NCI-H2081 treated with DMSO at 0.1 percent for 48 hours (cell line): Measurements from ENCODE around the gene NEGR1.

Experiments used
- DNase-seq: peaks from one replicate; lab custom pipeline; 2025; lab: John Stamatoyannopoulos, UW

NEGR1 gene

DNA sequence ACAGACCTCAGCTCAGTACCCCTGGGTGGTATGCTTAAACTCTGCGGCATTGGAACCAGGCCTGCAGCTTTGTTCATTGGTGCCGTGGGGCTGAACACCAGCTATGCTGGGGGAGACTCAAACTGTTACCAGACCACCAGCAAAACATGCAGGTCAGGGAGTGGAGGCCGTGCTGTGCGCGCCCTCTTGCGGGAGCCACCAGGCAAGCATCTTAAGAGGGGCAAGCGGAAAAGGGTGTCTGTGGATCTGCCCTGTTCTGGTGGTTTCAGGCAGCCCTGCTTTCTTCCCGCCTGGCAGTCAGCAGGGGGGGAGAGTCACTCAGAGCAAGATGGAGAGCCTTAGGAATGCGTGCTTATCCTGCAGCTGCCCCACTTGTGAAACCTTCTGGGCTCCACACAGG lies 924.6 kb downstream of the NEGR1 start:
- no peak for DNase-seq

DNA sequence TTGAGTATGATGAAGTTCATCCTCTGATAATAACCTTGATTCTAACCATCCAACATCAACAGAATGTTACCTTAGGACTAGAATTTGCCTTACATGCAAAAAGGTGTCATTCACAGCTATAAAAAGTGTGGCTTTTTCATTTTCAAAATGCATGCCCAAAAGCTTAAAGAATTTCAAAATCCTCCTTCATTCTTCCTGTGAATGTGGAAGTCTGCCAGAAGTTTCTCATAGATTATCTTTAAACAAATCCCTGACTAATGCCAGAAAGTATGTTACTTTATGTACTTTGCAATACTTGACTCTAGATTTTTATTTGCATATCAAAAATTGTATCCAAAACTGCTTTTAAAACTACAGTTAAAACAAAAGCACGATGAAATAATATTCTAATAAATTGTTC lies 930.9 kb downstream of the NEGR1 start:
- no peak for DNase-seq

DNA sequence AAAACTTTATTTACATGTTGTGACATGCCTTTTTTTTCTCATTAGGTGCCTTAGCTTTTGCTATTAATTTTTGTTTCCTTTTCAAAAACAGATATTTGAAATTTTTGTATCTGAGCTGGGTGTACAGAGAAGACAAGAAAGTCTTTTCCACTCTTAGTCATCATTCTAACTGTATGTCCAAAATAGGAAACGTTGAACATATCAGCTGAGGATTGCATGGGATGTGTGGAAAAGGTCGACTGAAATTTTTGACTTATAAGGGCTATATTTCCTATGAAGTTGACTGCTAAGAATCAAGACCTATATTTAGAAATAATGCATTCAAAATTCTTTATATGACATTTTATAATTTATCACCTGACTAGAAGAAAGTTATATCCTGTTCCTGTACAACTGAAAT lies 931.5 kb downstream of the NEGR1 start:
- no peak for DNase-seq

DNA sequence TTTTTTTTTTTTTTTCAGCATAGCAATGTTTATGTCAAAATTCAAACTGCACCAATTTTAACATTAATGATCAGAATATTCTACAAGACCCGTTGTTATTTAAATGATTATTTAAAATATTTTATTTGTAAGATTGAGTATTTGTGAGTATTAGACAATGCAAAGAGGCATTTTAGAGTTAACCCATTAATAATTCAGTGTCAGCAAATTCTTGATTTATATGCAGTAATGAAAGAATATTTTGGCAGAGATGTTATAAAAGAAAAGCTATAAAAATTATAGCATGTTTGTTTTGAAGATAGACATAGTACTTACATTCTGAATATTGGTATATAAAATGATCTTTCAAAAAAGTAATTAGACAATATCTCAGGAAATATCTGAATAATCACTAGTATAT lies 932.0 kb downstream of the NEGR1 start:
- DNase-seq, result no peak
